C4-2B (cell line): ENCODE data around the gene ZNF366.

Experiments used
- CTCF ChIP-seq: fragments of 450-650 bp; conservative IDR thresholded peaks from 2 replicates; pipeline ENCODE4 v1.5.1; 2017; ENCODE audit warnings: mild to moderate bottlenecking
- ZFX ChIP-seq: fragments of 450-650 bp; IDR thresholded peaks from 2 replicates; pipeline ENCODE4 v1.6.1; 2017

GRCh38 chr5:72511366-72511765 is 4.2 kb upstream of the ZNF366 start:
- TF ChIP-seq CTCF (no peak), ZFX (no peak)
